HG02588 (cell line): ENCODE data around the gene GMCL1.

Source experiments
- ATAC-seq: cut with Tn5 transposase; IDR thresholded peaks from one replicate; pipeline ENCODE4 v1.9.1; 2021; ENCODE audit warnings: mild to moderate bottlenecking, moderate library complexity; ENCODE audit not compliant: unreplicated experiment

Gene GMCL1, protein sequence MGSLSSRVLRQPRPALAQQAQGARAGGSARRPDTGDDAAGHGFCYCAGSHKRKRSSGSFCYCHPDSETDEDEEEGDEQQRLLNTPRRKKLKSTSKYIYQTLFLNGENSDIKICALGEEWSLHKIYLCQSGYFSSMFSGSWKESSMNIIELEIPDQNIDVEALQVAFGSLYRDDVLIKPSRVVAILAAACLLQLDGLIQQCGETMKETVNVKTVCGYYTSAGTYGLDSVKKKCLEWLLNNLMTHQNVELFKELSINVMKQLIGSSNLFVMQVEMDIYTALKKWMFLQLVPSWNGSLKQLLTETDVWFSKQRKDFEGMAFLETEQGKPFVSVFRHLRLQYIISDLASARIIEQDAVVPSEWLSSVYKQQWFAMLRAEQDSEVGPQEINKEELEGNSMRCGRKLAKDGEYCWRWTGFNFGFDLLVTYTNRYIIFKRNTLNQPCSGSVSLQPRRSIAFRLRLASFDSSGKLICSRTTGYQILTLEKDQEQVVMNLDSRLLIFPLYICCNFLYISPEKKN

DNA sequence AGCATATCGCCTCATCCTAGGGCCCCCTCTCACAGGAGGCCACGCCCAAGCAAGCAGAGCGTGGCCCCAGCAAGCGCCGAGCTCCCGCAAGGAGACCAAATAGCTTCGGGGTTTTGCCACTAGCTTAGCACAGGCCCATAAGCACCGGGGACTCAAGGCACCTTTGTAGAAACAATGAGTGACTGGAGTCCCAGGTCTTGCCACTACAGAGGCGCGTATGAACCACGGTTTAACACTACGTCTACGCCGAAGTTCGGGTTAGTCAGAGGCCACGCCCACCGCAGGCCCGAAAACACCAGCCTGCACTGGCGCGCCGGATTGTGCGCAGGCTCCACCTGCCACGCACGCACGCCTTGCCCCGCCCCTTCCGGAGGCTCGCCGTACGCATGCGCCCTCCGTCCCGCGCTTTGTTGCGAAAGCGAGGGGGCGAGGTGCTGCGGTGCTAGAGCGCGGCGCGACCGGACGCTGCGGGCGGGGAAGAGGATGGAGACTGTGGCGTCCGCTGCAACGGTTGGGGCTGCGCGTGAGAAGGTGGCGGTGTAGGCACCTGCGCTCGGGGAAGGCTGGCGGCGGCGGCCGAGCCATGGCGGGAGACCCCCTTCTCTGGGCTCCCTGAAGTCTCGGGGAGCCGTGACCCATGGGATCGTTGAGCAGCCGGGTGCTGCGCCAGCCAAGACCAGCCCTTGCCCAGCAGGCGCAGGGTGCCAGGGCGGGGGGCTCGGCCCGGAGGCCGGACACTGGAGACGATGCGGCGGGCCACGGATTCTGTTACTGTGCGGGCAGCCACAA, at the start of gene GMCL1:
GMCL1 (plus strand) TSS at position 405 of the 789 bp plus-strand sequence; CDS start at position 638, 233 bp downstream.
- ATAC-seq = peak; percentile 87

- no peak for ATAC-seq
These were observed 48.5 kb upstream of the GMCL1 start for GRCh38 chr2:69780921-69781320.

- ATAC-seq = peak; percentile 65
These were observed 47.9 kb upstream of the GMCL1 start for GRCh38 chr2:69781321-69782248.

DNA sequence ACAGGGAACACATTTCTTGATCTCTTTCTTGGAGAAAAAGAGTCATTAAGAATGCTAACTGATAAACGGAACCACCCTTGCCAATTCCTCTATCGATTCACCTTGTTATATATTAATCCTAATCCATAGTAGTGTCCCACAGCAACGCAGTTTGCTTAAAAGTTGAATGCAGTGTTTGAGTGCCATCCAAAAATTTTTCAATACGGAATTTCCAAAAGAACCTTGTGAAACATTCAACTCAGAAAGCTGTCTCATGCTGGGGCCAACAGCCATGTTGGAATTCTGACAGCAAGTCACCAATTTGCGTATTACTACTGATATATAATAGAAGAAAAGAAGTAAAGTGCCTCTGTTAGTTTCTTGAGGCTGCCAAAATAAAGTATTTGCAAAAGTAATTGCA, 45.2 kb upstream of the GMCL1 start:
- ATAC-seq = no peak

DNA sequence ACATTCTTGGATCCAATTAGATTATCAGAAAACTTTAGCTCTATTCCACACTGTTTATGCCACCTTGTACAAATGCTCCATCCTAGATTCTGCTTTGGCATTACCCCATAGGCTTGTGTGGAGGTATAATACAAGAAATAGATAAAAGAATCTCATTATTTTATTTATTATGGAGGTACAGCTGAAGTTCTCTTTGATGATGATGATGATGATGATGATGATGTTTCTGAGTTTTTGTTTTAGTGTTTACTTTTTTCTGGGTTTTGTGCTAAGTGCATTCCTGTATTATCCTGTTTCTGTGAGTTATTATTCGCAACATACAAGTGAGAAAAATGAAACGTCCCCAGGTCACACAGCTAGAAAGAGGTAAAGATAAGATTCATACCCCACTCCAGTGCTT, 44.1 kb upstream of the GMCL1 start:
- ATAC-seq = no peak

GRCh38 chr2:69786052-69786560, 43.4 kb upstream of the GMCL1 start:
- no peak for ATAC-seq

DNA sequence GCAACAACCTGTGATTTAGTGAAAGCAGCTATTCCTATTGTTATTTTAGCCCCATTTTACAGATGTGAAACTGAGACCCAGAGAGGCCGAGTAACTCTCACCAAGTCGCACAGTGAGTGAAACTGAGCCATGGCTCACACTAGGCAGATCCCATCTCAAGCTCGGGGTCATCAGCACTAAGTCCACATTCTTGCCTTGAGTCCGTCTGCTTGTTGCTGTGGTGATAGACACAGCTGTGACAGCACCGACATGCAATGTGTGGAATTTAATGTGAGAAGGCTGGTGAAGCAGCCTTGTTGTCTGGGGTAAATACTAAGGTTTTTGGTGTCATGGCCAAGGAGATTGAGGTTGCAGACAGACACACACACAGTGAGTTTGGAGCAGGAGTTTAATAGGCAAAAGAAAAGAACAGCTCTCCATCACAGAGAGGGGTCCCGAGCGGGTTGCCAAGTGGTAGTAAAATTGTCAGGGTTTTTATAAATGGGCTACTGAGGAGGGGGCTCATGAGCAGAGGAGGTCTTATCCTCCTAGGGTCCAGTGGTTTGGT, 40.2 kb upstream of the GMCL1 start:
- no peak for ATAC-seq

DNA sequence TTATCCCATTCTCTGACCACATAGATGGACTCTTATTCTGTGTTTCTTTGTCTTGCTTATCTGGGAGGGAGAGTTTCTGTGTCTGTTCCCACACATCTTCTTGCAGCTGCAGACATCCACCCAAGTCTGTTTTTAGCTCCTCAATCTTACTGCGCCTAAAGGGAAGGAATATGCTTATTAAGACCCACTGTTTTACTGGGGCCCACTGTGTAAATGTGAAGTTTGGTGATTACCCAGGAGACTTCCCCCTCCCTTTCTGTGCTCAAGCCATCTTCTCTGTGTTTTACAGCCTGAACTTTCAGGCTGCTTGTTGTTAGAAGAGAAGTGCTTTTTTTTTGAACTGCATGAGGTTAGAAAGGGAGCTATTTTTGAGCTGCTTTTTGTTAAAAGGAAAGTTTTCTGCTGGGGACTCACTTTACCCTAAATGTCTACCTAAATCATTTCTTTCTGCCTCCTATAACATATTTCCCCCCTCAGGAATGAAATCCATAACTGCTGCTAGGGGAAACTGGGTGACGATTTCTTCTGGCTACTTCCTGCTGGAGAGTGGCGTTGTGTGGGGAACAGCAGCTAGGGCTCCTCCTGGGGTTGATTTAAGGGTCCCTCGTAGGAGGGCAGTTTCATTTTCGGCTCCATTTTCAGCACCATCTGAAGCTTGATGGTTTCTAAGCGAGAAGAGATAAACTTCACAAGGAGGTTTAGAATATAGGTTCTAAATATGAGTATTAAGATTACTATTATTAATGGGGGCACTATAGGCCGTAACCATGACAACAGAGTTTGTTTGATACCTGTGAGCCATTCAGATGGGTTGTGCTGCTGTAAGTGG, 39.5 kb upstream of the GMCL1 start:
- ATAC-seq = peak; percentile 65

DNA sequence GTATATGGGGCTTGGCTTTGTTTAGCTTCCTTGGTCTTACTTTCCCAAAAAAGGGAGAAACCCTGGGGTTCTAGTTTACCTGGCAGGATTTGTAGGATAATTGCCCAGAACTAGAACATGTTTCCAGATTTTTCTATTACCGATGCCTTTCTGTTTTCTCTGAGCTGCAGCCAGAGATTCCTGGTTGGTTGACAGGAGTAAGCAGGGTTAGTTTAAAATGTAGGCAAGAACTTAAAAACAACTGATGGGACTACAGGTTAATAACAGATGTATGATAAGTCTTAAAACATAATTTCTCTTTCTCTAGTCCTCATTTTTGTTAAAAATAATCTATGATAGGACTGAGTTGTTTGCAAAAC, 38.9 kb upstream of the GMCL1 start:
- ATAC-seq = no peak

DNA sequence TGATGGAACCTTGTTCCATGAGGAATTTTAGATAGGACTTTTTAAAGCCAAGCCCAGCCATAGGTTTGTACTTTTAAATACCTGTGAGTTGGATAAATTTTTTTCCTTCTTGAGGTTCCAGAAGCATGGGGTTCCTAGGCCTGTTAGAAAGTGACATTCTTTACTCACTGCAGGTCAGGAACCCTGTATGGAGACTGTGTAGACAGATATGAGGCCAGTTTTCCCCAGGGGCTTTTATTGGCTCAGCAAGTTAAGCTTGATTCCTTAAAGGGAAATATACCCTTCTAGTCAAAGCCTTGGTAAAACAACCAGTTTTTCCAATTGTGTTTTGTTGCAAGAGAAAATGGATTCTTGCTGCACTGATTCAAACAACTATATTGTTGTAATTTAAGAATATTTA, 38.4 kb upstream of the GMCL1 start:
- no peak for ATAC-seq

GRCh38 chr2:69796174-69796573, 33.3 kb upstream of the GMCL1 start:
- no peak for ATAC-seq

DNA sequence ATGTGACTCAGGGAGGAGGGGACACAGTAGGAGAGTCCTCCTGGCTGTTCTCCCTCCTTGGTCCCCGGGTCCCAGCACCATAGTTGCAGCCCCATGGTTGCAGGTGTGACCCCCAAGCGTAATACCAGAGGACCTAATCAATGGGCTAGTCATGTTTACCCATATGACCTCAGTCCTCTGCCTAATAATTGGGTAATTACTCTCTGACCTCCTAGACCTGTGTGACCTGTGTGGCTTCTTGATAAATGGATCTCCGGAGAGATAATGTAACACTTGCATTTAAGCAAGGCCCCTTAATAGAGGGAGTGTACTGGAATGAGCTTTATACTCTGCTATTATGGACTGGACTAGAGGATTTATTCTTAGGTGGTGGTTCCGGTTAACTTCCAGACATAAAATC, 32.2 kb upstream of the GMCL1 start:
- no peak for ATAC-seq

- ATAC-seq = no peak
These were observed 31.6 kb upstream of the GMCL1 start for GRCh38 chr2:69797836-69798289.

- ATAC-seq = no peak
These were observed 31.1 kb upstream of the GMCL1 start for GRCh38 chr2:69798290-69798908.

DNA sequence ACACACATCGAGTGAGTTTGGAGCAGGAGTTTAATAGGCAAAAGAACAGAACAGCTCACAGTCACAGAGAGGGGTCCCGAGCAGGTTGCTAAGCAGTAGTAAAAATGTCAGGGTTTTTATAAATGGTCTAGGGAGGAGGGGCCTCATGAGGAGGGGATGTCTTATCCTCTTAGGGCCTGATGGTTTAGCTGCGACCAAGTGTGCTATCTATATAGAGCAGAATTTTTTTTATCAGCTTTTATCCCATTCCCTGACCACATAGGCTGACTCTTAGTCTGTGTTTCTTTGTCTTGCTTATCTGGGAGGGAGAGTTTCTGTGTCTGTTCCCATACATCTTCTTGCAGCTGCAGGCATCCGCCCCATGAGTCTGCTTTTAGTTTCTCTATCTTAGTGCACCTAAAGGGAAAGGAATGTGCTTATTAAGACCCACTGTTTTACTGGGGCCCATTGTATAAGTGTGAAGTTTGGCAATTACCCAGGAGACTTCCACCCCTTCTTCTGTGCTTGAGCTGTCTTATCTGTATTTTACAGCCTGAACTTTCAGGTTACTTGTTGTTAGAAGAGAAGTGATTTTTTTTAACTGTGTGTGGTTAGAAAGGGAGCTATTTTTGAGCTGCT, 30.4 kb upstream of the GMCL1 start:
- ATAC-seq = no peak

DNA sequence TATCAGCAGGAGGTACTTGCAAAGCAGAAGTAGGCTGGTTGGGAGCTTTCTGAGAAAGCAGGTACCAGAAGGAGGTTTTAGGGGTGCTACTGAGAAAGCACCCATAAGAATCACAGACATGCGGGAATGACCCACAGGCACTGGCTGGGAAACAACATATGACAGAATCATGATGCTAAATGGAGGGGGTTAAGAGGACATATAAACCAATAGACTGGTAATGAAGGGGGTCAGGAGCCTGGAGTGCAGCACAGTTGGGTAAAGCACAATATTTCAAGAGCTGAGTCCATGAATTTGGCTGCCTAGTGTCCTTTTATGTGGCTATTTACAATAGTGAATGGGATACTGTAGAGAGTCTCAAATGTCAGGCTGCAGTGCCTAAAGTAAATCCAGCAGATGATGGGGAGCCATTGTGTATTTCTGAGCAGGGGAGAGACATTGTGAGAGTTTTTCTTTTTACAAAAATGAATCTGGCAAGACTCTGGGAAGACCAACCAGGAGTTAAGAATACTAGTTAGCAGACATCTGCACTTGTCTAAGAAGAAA, 27.6 kb upstream of the GMCL1 start:
- no peak for ATAC-seq

GRCh38 chr2:69802781-69803367, 26.6 kb upstream of the GMCL1 start:
- ATAC-seq = peak; percentile 52

- no peak for ATAC-seq
These were observed 25.0 kb upstream of the GMCL1 start for GRCh38 chr2:69804416-69804815.
